NCI-H2029 (cell line): Measurements from ENCODE around the gene USB1.
A peak's percentile ranks its signal among the peaks of the same experiment; 100 is the strongest.

Experiments
- DNase-seq: peaks from one replicate; lab custom pipeline; 2025; lab: John Stamatoyannopoulos, UW

The USB1 gene

GRCh38 chr16:58000706-58001676, at the start of gene USB1:
Gene USB1 (plus strand): TSS chr16:58001407. CDS start chr16:58001484, 77 bp downstream.
- DNase-seq = peak; percentile 56

GRCh38 chr16:57952909-57953308, 48.3 kb upstream of the USB1 start:
- DNase-seq = no peak

GRCh38 chr16:57953857-57954256, 47.4 kb upstream of the USB1 start:
- no peak for DNase-seq

- peak; percentile 22 for DNase-seq
These were observed 45.5 kb upstream of the USB1 start for GRCh38 chr16:57955572-57956188.

GRCh38 chr16:57956270-57956808, 44.9 kb upstream of the USB1 start:
- no peak for DNase-seq

- DNase-seq = no peak
These were observed 44.1 kb upstream of the USB1 start for GRCh38 chr16:57956924-57957672.

- DNase-seq = no peak
These were observed 43.4 kb upstream of the USB1 start for GRCh38 chr16:57957673-57958392.

GRCh38 chr16:57958544-57958943, 42.7 kb upstream of the USB1 start:
- no peak for DNase-seq

- DNase-seq = no peak
These were observed 42.1 kb upstream of the USB1 start for GRCh38 chr16:57959121-57959520.

GRCh38 chr16:57959804-57960203, 41.4 kb upstream of the USB1 start:
- DNase-seq = no peak

- DNase-seq = no peak
These were observed 40.9 kb upstream of the USB1 start for GRCh38 chr16:57960310-57960709.

GRCh38 chr16:57960826-57961472, 40.3 kb upstream of the USB1 start:
- DNase-seq = no peak

- DNase-seq = no peak
These were observed 39.7 kb upstream of the USB1 start for GRCh38 chr16:57961538-57961937.

GRCh38 chr16:57962046-57962445, 39.2 kb upstream of the USB1 start:
- DNase-seq = no peak

GRCh38 chr16:57962756-57963155, 38.5 kb upstream of the USB1 start:
- DNase-seq = no peak

GRCh38 chr16:57964157-57964700, 37.0 kb upstream of the USB1 start:
- no peak for DNase-seq

- DNase-seq = no peak
These were observed 34.9 kb upstream of the USB1 start for GRCh38 chr16:57966204-57966771.

- no peak for DNase-seq
These were observed 34.2 kb upstream of the USB1 start for GRCh38 chr16:57966986-57967385.

GRCh38 chr16:57967916-57968315, 33.3 kb upstream of the USB1 start:
- DNase-seq = no peak

- DNase-seq = no peak
These were observed 31.6 kb upstream of the USB1 start for GRCh38 chr16:57969451-57970123.
